ENCODE measurements around the gene FBLN7.
"Not testable (repeated sequence)": the region's sequence is repeated elsewhere in the genome, so short reads cannot be mapped to it uniquely, and the experiment has no call there.

The FBLN7 gene

DNA sequence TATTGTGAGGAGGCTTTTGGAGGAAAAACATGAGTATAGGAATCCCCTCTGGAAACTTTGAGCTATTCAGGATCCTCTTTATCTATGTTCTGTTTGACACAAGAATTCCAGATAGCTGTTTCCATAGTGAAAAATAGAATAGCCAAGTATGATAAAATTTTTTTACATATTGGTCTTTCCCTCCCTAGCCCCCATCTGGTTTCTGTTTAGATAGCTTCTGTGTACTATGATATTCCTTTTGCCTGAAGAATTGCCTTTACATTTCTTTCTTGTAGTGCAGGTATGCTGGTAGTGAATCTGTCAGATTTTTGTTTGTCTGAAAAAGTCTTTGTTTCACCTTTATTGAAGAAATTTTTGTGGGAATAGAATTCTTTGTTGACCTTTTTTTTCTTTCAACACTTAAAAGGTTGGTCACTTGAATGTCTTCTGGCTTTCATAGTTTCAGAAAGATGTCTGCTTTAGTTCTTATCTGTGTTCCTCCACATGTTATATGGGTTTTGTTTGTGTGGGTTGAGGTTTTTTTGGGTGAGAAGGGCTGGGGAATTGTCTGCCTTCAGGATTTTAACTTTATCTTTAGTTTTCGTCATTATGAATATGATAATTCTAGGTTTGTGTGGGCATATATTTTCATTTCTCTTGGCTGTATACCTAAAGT is 29.9 kb upstream of the FBLN7 start:
- in situ Hi-C loops (cut with MboI; ENCODE audit: low pct_unique_long_range_greater_than_20kb, low sequenced_read_pairs, unreplicated experiment), result no loop called here
- no peak for DNase-seq (ENCODE audit: low spot score)
- TF ChIP-seq, protein P1, sequence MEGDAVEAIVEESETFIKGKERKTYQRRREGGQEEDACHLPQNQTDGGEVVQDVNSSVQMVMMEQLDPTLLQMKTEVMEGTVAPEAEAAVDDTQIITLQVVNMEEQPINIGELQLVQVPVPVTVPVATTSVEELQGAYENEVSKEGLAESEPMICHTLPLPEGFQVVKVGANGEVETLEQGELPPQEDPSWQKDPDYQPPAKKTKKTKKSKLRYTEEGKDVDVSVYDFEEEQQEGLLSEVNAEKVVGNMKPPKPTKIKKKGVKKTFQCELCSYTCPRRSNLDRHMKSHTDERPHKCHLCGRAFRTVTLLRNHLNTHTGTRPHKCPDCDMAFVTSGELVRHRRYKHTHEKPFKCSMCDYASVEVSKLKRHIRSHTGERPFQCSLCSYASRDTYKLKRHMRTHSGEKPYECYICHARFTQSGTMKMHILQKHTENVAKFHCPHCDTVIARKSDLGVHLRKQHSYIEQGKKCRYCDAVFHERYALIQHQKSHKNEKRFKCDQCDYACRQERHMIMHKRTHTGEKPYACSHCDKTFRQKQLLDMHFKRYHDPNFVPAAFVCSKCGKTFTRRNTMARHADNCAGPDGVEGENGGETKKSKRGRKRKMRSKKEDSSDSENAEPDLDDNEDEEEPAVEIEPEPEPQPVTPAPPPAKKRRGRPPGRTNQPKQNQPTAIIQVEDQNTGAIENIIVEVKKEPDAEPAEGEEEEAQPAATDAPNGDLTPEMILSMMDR (IDR thresholded peaks at IDR 0.05; ENCODE audit: extremely low read depth, insufficient read depth, missing control alignments), result no peak

DNA sequence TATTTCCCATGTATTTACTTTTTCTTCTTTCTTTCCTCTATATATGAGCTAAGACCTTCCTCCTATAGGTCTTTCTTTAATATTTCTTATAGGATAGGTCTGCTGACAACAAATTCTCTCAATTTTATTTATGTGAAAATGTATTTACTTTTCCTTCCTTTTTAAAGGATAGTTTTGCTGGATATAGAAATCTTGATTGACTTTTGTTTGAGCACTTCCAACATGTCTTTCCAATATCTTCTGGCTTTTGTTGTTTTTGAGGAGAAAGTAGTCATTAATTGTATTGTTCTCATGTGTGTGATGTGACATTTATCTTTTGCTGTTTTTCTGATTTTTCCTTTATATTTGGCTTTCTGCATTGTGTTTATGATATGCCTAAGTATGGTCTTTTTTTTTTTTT is 28.9 kb upstream of the FBLN7 start:
- TF ChIP-seq, protein P1 (IDR thresholded peaks at IDR 0.05; ENCODE audit: extremely low read depth, insufficient read depth, missing control alignments), result no peak
- no peak for DNase-seq (ENCODE audit: low spot score)
- in situ Hi-C loops (cut with MboI; ENCODE audit: low pct_unique_long_range_greater_than_20kb, low sequenced_read_pairs, unreplicated experiment), result no loop called here

DNA sequence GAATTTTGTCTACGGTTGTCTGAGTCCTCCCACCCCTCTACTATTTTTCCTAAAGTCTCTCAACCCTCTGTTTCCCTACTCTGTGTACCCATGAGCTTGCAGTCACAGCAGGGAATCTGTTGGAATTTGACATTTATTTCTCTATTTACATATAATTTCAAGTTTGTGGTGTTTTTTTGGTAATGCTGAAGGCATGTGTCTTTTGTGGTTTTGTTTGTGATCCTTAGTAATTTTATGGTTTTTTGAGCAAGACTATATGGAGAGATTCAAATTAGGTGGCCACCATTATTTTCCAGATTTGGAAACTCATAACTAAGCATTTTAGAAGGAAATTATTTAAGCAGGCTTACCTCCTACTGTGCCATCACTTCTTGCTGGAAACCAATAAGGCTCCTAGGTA is 27.2 kb upstream of the FBLN7 start:
- in situ Hi-C loops (cut with MboI; ENCODE audit: low pct_unique_long_range_greater_than_20kb, low sequenced_read_pairs, unreplicated experiment), result no loop called here
- DNase-seq (ENCODE audit: low spot score), result no peak
- TF ChIP-seq, protein P1 (IDR thresholded peaks at IDR 0.05; ENCODE audit: extremely low read depth, insufficient read depth, missing control alignments), result no peak

DNA sequence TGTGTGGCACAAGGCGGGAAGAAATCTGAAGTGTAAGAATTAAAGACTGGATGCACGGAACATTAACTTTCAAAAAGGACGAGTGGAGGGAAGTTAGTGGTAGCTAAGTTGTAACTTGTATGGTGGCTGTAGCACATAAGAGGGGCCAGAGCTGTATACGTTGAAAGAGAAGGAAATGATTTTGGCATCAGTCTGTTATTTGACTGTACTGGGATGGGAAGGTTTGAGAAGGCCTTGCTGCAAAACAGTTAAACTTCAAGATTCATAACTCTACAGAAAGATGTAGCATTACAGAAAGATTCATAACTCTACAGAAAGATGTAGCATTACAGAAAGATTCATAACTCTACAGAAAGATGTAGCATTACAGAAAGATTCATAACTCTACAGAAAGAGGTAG is 24.8 kb upstream of the FBLN7 start:
- DNase-seq (ENCODE audit: low spot score); in situ Hi-C loops (cut with MboI; ENCODE audit: low pct_unique_long_range_greater_than_20kb, low sequenced_read_pairs, unreplicated experiment): not testable (repeated sequence)

DNA sequence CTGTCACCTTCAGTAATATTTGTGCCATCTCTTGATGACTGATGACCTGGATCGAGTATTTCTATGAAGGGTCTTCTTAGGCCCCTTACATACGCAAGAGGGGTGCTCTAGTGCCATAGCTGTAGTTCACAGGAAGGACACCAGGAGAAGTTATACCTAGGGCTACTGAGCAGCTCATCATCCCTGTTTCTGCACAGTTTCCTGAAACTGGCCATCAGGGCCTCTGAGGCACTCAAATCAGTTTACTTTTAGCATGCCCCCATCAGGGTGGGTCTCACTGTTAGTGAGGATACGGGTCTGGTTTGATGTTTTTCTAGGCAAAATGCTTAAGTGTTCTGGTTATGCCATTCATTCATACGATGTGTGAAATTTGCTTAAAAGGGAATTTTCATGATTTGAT is 20.0 kb upstream of the FBLN7 start:
- in situ Hi-C loops (cut with MboI; ENCODE audit: low pct_unique_long_range_greater_than_20kb, low sequenced_read_pairs, unreplicated experiment), result no loop called here
- TF ChIP-seq, protein P1 (IDR thresholded peaks at IDR 0.05; ENCODE audit: extremely low read depth, insufficient read depth, missing control alignments), result no peak
- DNase-seq (ENCODE audit: low spot score), result no peak

DNA sequence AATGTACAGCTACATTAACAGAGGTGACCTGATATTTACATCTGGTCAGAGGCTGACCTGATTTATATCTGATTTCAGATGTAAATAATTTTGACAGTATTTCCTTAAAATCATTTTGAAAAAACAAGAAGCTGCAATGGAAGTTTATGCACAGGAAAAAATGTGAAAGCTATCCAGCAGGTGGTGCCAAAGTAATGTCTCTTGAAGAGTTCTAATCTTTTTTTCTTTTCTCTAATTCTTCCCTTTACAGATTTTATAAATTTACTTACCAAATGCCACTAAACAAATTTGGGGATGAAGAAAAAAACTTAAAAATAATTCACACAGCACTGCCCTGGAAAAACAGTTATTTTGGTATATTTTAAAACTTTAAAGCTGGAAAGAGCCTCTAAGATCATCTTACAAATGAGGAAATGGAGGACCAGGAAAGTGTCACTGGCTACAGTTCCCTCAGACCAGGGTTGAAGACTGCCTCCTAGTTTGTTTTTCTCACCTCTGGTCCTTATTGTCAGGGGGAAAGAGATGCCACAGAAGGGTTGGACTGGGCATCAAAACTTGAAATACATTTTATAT is 16.4 kb upstream of the FBLN7 start:
- DNase-seq (ENCODE audit: low spot score), result peak; percentile 29
- in situ Hi-C loops (cut with MboI; ENCODE audit: low pct_unique_long_range_greater_than_20kb, low sequenced_read_pairs, unreplicated experiment), result no loop called here

DNA sequence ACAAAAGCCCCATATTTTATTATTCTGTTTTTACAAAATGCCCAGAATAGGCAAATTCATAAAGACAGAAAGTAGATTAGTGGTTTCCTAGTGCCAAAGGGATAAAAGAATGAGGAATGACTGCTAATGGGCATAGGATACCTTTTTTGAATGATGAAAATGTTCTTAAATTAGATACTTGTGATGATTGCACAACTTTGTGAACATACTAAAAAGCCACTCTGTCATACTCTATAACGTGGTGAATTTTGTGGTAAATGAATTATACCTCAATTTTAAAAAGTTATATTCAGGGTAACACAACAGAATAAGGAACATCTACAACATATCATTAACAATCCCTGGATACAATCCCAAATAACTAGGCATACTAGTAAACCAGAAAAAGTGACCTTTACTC is 9.1 kb upstream of the FBLN7 start:
- no peak for DNase-seq (ENCODE audit: low spot score)
- in situ Hi-C loops (cut with MboI; ENCODE audit: low pct_unique_long_range_greater_than_20kb, low sequenced_read_pairs, unreplicated experiment), result no loop called here
- TF ChIP-seq, protein P1 (IDR thresholded peaks at IDR 0.05; ENCODE audit: extremely low read depth, insufficient read depth, missing control alignments), result no peak

More for the DNA sequence above, 16.4 kb upstream of the FBLN7 start:
- TF ChIP-seq, protein P1 (IDR thresholded peaks at IDR 0.05; ENCODE audit: extremely low read depth, insufficient read depth, missing control alignments), result peak; percentile 41

Data from GM13977 (cell line).